Right renal pelvis (tissue), 4 donors: ENCODE data around the gene LSM12. TPM values are rescaled to one million over a fixed set of nuclear protein-coding genes. Genes with fewer than 3 reads are reported as not detected.
"Not testable (repeated sequence)": the region's sequence is repeated elsewhere in the genome, so short reads cannot be mapped to it uniquely, and the experiment has no call there.

ENCODE experiments used
- DNase-seq, 4 donors: peaks; one replicate each; pipeline ENCODE4 v3.0.0-alpha.2; 2013; ENCODE audit warnings: low read depth in 4 of 4, low spot score in 3 of 4, missing footprints in 1 of 4
- polyA plus RNA-seq, 4 donors: library from polyadenylated mRNA; unstranded; fragments of 120-200 nt; gene quantifications; one replicate each; pipeline ENCODE4 v1.2.1, GENCODE V29; 2013; ENCODE audit not compliant: insufficient read length in 4 of 4

LSM12 gene
- polyA plus RNA-seq, 4 donors: 38.5 to 48.4 (median 45.7) TPM

DNA sequence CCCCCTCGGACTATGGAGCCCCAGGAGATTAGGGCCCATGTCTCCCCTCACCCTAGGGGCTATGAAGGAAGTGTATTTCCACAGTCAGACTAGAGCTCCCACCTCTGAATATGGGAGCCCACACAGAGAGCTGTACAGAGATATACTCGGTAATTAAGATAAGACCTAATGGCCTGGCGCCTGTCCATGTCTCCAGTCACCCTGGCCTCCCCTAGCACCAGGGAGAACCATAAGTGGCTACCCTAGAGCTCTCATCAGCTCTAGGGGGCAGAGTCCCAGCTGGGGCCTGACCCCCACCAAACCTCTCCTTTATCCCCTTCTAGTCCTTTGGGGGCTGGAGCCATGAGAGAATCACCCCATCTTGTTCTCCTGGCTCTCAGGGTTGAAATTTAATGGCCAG is 54.1 kb downstream of the LSM12 start:
- DNase-seq: no peak

DNA sequence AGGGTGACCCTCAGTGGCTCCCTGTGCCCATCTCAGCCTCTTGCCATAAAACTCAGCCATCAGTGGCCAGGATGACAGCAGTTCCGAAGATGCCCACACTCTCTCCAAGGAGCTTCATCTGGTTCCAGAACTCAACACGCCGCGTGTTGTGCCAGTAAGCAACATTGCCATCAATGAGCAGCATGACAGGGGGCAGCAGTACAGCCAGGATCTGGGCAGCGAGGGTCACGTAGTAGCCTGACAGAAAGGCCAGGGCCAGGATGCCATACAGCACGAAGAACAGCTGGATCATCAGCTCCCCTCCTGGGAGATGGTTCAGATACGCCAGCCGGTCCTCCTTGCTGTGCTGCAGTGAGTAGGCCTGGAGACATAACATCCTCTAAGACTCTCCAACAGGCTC is 54.6 kb downstream of the LSM12 start:
- DNase-seq: no peak

DNA sequence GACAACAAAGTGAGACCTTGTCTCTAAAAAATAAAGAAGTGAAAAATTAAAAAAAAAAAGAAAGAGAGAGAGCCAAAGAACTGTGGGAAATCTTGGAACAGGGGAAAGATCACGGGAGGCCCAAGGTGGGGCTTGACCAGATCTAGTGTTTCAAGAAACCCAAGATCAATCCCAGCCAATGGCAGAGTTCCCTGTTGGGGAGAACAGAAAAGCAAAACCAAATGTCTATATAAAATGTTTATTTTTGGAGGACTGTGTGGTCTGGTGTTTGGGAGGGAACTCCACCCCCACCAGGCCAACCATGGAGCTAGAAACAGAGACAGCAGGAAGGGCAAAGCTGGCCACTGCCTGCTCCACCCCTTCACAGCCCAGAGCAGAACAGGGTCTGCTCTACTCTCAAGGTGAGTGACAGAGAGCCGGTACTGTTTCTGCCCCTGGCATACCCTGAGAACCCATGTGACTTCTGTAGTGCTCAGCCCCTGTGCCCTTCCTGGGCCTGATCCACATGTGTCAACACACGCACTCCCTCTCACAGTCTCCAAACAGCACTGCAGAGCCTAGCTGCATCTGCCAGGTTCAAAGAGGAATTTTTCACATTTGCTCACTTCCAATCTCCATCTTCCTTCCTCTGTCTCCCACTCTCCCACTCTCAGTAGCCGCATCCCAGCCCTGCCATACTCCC is 55.4 kb downstream of the LSM12 start:
- DNase-seq: no peak

DNA sequence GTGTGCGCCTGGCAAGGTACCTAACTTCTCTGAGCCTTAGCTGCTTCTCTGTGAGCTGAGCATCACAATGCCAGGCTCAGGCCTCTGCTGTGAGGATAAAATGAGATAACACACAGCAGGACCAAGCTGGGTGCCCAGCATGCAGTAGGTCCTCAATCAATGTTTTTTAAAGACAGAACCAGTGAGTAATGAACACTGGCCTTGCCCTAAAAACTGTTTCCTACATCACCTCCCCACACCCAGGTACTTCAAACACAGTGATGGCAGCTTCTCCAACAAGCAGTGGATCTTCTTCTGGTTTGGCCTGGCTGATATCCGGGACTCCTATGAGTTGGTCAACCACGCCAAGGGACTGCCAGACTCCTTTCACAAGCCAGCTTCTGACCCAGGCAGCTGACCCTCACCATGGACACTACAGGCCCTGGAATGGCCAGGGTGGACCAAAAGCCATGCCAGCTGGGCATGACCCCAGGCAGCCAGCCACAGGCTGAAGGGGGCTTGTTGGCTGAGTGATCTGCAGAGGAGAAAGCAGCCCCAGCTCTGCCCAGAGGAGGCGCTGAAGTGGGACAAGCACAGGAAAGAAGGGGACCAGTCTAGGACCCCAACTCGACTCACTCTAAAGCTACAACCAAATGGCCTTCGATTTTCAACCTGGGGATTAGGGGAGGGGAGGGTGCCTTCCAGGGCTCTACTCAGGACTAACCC is 58.1 kb downstream of the LSM12 start:
- no peak for DNase-seq

GRCh38 chr17:44007346-44008204 is 58.9 kb downstream of the LSM12 start:
- no peak for DNase-seq

DNA sequence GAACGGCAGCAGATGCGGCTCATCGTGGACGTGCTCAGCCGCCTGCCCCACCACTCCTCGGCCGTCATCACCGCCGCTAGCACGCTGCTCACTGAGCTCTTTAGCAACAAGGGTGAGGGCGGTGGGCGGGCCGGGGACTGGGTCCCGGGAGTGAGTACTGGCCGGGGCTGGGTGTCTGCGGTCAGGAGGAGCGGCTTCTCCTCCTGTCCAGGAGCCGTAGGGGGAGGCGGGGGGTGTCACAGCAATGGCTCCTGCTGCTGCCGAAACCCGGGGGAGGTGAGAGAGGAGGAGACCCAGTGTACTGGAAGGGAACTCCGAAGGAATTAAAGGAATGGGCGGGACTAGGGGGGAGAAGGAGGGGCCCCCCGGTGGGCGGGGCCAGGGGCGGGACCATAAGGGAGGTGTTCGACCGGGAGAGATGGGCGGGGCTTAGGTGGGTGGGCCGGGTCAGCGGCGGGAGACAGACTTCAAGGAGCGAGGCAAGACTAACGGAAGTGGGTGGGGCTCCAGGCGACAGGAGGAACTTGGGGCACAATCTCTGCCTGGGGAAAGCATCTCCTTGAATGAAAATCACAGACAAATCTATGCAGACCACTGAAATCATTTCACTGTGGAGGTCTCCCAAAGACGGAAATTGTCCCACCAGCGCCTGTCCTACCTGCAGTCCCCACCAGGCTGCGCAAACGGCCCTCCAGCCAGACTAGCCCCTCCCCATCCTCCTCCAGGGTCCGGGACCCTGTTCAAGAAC is 59.7 kb downstream of the LSM12 start:
- DNase-seq: peak; percentile 89 to 94 (median 92)

DNA sequence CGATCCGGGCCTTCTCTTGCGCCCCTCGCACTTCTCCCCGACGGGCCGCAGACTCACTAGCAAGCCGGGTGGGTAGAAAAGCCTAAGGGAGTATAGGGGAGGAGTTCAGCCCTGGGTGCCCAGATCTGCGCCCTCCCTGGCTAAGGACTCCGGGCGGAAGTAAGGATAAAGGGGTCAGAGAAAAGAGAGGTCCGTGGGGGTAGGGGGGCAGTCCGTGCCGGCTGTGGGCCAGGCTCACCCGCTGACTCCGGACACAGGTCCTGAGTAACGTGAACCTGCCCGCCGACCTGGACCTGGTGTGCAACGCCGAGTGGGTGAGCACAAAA is 60.2 kb downstream of the LSM12 start:
- DNase-seq: no peak

GRCh38 chr17:44005527-44006271 is 60.8 kb downstream of the LSM12 start:
- no peak for DNase-seq

DNA sequence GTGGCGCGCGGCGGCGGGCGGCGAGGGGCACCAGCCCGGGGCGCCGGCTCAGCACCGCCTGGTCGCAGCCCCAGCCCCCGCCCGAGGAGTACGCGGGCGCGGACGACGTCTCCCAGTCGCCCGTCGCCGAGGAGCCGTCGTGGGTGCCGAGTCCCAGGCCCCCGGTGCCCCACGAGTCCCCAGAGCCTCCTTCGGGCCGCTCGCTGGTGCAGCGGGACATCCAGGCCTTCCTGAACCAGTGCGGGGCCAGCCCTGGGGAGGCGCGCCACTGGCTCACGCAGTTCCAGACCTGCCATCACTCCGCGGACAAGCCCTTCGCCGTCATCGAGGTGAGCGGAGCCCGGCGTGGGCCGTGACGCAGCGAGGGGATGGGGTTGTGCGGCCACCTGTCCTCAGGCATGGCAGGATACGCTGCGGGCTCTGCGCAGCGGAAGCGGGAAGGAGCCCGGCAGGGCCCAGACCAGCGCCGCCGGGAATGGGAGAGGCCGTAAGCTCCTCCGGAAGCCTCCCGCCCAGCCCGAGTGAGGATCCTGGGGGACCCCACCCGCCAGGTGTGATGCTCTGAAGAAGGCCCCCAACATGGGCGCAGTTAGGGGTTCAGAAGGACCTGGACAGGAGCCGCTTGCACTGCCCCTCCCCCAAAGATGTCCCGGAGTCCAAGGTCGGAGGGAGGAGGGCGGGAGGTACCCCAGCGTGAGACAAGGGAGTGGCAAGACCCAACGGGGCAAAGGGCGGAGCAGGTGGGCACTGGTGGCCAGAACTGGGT is 61.5 kb downstream of the LSM12 start:
- no peak for DNase-seq

GRCh38 chr17:44004077-44004760 is 62.3 kb downstream of the LSM12 start, which contains the start of gene NAGS:
TSS of gene NAGS (plus strand) at chr17:44004622. CDS start at chr17:44004664, 42 bp downstream.
- DNase-seq: no peak

- no peak for DNase-seq
Measured at GRCh38 chr17:44002141-44002848, 64.2 kb downstream of the LSM12 start.

- DNase-seq: no peak
Measured at GRCh38 chr17:44001461-44001920, 65.0 kb downstream of the LSM12 start.

DNA sequence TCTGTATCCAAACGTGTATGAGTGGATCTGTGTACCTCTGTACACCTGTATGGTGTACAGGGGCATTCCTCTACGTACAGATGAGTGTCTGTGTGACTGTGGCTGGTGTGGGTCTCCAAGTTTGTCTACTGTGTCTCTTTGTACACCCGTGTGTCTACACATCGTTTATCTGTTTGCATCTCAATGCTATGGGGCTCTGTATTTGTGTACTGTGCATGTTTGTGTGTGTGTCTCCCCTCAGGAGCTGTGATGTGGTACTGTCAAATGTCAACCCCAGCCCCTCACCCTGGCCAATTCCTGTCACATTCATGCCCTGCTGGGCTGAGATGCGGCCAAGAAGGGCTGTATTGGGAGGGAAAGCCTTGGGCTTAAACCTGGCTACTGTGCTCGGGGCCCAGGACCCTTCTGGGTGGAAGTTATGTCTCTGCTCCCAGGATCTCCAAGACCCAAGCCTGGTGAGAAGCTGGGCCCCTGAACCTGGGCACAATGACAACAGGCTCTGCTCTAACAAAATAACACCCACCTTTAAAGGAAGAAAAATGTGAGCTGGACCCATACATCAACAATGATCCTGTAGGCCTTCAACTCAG is 65.5 kb downstream of the LSM12 start:
- DNase-seq: no peak

DNA sequence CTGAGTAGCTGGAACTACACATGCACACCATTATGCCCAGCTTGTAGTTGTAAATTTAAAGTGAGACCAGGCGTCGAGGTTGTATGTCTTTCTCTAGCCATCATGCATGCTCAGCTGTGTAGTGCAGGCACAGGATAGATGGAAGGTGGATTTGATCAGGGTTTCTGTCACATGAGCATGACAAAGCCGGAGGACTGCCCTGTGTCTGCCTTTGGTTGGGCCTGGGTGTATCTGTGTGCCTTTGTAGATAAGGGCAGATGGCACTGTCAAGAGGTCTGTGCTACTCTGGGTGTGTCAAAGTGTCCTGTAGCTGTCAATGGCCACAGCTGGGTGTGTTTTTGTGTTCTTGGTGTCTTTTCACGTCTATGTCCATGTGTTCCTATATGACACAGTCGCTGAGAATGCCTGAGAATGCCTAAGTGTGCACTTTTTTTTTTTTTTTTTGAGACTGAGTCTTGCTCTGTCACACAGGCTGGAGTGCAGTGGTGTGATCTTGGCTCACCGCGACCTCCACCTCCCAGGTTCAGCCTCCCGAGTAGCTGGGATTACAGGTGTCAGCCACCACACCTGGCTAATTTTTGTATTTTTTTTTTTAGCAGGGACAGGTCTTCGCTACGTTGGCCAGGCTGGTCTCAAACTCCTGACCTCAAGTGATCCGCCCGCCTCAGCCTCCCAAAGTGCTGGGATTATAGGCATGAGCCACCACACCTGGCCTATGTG is 66.2 kb downstream of the LSM12 start:
- DNase-seq: no peak

DNA sequence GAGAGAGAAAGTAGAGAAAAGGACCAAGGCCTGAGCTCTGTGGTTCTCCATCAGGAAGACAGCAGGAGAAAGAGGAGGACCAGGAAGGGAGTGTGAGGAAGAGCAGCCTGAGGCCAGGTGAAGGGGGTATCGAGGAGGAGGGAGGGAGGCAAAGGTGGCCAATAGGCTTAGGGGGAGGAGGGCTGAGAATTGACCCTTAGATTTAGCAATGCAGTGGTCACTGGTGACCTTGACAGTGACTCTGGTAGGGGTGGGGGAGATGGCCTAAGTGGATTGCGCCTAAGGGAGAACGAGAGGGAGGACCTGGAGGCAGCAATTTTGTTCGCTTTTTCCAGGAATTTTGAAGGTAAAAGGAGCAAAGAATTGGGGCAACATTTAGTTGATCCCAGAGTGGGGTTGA is 67.4 kb downstream of the LSM12 start:
- no peak for DNase-seq

DNA sequence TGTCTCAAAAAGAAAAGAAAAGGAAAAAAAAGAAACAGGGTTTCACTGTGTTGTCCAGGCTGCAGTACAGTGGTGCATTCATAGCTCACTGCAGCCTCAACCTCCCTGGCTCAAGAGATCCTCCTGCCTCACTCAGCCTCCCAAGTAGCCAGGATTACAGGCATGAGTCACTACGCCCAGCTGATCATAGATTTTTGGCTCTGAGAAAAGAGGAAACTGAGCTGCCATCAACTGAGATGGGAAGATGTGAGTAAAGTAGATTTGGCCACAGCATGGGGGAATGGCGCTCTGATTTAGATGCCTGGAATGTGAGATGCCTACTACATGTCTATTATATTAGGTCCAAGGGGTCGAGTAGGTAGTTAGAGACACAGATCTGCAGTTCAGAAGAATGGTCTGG is 67.9 kb downstream of the LSM12 start:
- no peak for DNase-seq

GRCh38 chr17:43997180-43997579 is 69.3 kb downstream of the LSM12 start:
- not testable (repeated sequence) for DNase-seq
